Upper lobe of left lung (tissue), 6 donors: ENCODE data around the gene CXCR4. TPM values are rescaled to one million over a fixed set of nuclear protein-coding genes. Genes with fewer than 3 reads are reported as not detected.
"Not testable (repeated sequence)": the region's sequence is repeated elsewhere in the genome, so short reads cannot be mapped to it uniquely, and the experiment has no call there.

Experiments used
- ATAC-seq, 2 donors: fragments of 200-7000 bp; cut with Tn5 transposase; one replicate each; pipeline ENCODE4 v1.9.1; 2022; ENCODE audit warnings: mild to moderate bottlenecking in 2 of 2, moderate library complexity in 2 of 2; ENCODE audit not compliant: low FRiP score in 2 of 2
- DNase-seq, 2 donors: peaks; one replicate each; pipeline ENCODE4 v3.0.0-alpha.2; 2019 to 2020
- H3K27ac ChIP-seq, 4 donors: fragments of 200-600 bp; sonication (generic); one replicate each; pipeline ENCODE4 v1.5.1; 2016 to 2019
- H3K27me3 ChIP-seq, 4 donors: fragments of 200-600 bp; sonication (generic); one replicate each; pipeline ENCODE4 v1.5.1; 2017 to 2019
- H3K36me3 ChIP-seq, 4 donors: fragments of 200-600 bp; sonication (generic); one replicate each; pipeline ENCODE4 v1.5.1; 2016 to 2019
- H3K4me1 ChIP-seq, 4 donors: fragments of 200-600 bp; sonication (generic); one replicate each; pipeline ENCODE4 v1.5.1; 2018 to 2019
- H3K4me3 ChIP-seq, 4 donors: fragments of 200-600 bp; sonication (generic); one replicate each; pipeline ENCODE4 v1.5.1; 2017 to 2019; ENCODE audit warnings: mild to moderate bottlenecking in 2 of 4, moderate library complexity in 1 of 4
- H3K9me3 ChIP-seq, 4 donors: fragments of 200-600 bp; sonication (generic); one replicate each; pipeline ENCODE4 v1.5.1; 2018 to 2019
- EP300 ChIP-seq, 4 donors: sonication (generic); formaldehyde crosslinking; IDR thresholded peaks; one replicate each; pipeline ENCODE4 v1.5.1; 2017; ENCODE audit warnings: antibody characterized with exemption in 4 of 4, control low read depth in 2 of 4
- POLR2A ChIP-seq, 4 donors: fragments of 450-650 bp; IDR thresholded peaks; one replicate each; pipeline ENCODE4 v1.5.1; 2016 to 2017; ENCODE audit warnings: antibody characterized with exemption in 4 of 4, mild to moderate bottlenecking in 2 of 4
- POLR2AphosphoS5 ChIP-seq, 2 donors: sonication (generic); formaldehyde crosslinking; IDR thresholded peaks; one replicate each; pipeline ENCODE4 v1.5.1; 2017; ENCODE audit warnings: antibody characterized with exemption in 2 of 2
- WGBS, 2 donors: methylation state at CpG; one replicate each; pipeline ENCODE4 v1.1.5; 2017 to 2018; 5-methylcytosine and 5-hydroxymethylcytosine counted together
- total RNA-seq, 6 donors: library from RNA; depleted of rRNA in 4 of 6; stranded (reverse); fragments of >200 nt in 4 of 6; gene quantifications; one replicate each; pipeline versions ENCODE4 v1.1.0 to v1.2.1, GENCODE V29; 2016 to 2021
- TF ChIP-seq, protein P1 (sequence below), 6 experiments: fragments of 450-650 bp in 4 of 6; fragments of 200-600 bp in 2 of 6; sonication (generic) in 2 of 6; IDR thresholded peaks; one replicate each; pipeline ENCODE4 v1.5.1; 2016 to 2019; ENCODE audit warnings: antibody characterized with exemption in 6 of 6
- donor health status: DM: no; HTN: no; CAD: no; lungs with moderate emphysema.
- donor health status: DM: no; HTN: yes; CAD: no; lungs with severe emphysema.

CXCR4 gene
- total RNA-seq, 6 donors from 2014 or later, result 27.3 to 71.2 (median 56.6) TPM

DNA sequence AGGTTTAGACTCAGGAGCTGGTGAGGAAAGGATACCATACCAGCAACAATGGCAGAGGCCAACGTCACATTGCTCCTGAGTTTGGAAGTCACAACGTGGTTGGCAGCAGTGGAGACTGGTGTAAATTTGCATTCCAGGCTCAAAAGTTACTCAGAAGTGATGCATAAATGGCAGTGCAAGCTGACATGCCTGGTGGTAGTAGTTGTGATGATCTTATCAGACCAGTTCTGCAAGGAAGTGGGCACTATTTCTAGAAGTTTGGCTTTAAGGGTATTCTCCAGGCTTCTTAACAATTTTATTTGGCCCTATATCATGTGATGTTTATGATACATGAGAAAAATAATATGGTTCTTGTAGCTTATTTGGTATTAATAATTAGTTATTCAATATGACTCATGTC, 37.8 kb downstream of the CXCR4 start:
- Histone ChIP-seq H3K27ac (no peak overlapping the region), H3K4me3 (no peak overlapping the region), H3K4me1 (no peaks in the 10 kb centered on the region), H3K36me3 (no peaks in the 10 kb centered on the region), H3K27me3 (no peaks in the 10 kb centered on the region), H3K9me3 (peaks cover 0 to 5% (median 0%) of the 10 kb centered on the region in 4 donors)
- 84 to 94% methylated on average over 2 of the region's 2 CpGs for WGBS, 2 donors
- ATAC-seq (no peak), DNase-seq (no peak)
- no peak for TF ChIP-seq EP300 (IDR thresholded peaks at IDR 0.05)
- TF ChIP-seq, protein P1, sequence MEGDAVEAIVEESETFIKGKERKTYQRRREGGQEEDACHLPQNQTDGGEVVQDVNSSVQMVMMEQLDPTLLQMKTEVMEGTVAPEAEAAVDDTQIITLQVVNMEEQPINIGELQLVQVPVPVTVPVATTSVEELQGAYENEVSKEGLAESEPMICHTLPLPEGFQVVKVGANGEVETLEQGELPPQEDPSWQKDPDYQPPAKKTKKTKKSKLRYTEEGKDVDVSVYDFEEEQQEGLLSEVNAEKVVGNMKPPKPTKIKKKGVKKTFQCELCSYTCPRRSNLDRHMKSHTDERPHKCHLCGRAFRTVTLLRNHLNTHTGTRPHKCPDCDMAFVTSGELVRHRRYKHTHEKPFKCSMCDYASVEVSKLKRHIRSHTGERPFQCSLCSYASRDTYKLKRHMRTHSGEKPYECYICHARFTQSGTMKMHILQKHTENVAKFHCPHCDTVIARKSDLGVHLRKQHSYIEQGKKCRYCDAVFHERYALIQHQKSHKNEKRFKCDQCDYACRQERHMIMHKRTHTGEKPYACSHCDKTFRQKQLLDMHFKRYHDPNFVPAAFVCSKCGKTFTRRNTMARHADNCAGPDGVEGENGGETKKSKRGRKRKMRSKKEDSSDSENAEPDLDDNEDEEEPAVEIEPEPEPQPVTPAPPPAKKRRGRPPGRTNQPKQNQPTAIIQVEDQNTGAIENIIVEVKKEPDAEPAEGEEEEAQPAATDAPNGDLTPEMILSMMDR (IDR thresholded peaks at IDR 0.05), result no peak
- no peak for TF ChIP-seq POLR2A (IDR thresholded peaks at IDR 0.05)
- TF ChIP-seq POLR2AphosphoS5 (IDR thresholded peaks at IDR 0.05), result no peak

DNA sequence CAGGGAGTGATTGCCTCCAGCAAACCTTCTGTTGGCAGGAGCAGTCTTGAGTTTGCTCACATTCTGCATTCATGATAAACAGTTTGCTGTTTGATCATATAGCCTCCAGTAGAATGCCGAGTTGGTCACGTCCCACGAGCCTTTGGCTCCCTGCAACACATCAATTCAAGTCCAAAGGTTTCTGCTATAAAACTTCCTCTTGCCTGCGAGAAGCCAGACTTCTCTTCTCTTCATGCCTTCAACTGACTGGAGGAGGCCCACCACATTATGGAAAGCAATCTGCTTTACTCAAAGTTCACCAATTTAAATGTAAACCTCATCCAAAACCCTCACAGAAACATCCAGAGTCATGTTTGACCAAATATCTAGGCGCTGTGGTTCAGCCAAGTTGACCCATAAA, 40.8 kb downstream of the CXCR4 start:
- DNase-seq (no peak), ATAC-seq (no peak)
- Histone ChIP-seq H3K27ac (no peak overlapping the region), H3K4me3 (no peak overlapping the region), H3K36me3 (no peaks in the 10 kb centered on the region), H3K9me3 (peaks cover 0 to 5% (median 0%) of the 10 kb centered on the region in 4 donors), H3K27me3 (no peaks in the 10 kb centered on the region), H3K4me1 (no peaks in the 10 kb centered on the region)
- 95 to 100% methylated on average over 5 of the region's 5 CpGs for WGBS, 2 donors
- no peak for TF ChIP-seq POLR2AphosphoS5 (IDR thresholded peaks at IDR 0.05)
- TF ChIP-seq, protein P1 (IDR thresholded peaks at IDR 0.05), result no peak
- no peak for TF ChIP-seq EP300 (IDR thresholded peaks at IDR 0.05)
- TF ChIP-seq POLR2A (IDR thresholded peaks at IDR 0.05), result no peak

DNA sequence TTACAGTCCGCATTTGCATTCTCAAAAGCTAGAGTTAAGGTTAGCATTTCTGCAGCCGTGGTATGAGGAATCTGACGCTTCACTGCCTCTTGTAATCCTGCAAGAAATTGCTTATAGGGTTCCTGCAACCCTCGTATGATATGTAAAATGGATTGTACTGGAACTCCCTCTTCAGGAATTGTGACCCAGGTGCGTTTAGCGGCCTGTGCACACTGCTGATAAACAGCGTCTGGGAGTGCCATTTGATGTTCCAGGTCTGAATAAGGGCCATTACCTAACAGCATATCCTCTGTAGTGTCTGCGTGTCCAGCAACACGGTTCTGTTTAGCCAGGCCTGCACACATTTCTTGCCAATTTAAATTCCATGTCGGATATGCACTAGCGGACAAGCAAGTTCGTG, 42.5 kb downstream of the CXCR4 start:
- ATAC-seq (no peak), DNase-seq (no peak)
- Histone ChIP-seq H3K4me1 (no peaks in the 10 kb centered on the region), H3K36me3 (no peaks in the 10 kb centered on the region), H3K27ac (no peak overlapping the region), H3K4me3 (no peak overlapping the region), H3K27me3 (no peaks in the 10 kb centered on the region), H3K9me3 (peaks cover 0 to 5% (median 0%) of the 10 kb centered on the region in 4 donors)
- no peak for TF ChIP-seq EP300 (IDR thresholded peaks at IDR 0.05)
- TF ChIP-seq POLR2A (IDR thresholded peaks at IDR 0.05), result no peak
- TF ChIP-seq POLR2AphosphoS5 (IDR thresholded peaks at IDR 0.05), result no peak
- TF ChIP-seq, protein P1 (IDR thresholded peaks at IDR 0.05), result no peak
- WGBS, 2 donors, result 70 to 74% methylated on average over 10 to 12 of the region's 12 CpGs

DNA sequence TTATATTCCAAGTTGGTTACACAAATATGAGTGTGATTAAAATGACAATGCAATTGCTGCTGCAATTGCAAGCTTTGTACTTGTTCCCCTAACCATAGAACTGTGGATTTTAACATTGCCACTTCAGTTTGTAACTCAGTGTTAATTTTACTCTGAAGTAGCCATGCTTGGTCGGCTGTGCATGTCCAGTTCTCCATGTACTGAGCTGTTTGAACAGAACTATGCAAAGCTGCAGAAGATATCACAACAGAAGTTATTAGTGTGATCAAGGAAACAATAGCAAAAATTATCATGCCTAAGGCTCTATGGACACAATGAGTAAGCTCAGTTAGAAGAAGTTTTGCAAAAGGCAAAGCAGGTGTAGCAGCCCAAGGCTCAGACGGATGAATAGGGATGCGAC, 45.3 kb downstream of the CXCR4 start:
- no peaks in the 10 kb centered on the region for H3K4me1 ChIP-seq
- TF ChIP-seq, protein P1 (IDR thresholded peaks at IDR 0.05), result no peak
- TF ChIP-seq EP300 (IDR thresholded peaks at IDR 0.05), result no peak
- TF ChIP-seq POLR2AphosphoS5 (IDR thresholded peaks at IDR 0.05), result no peak
- no peak for TF ChIP-seq POLR2A (IDR thresholded peaks at IDR 0.05)
- no peaks in the 10 kb centered on the region for H3K27me3 ChIP-seq
- WGBS, 2 donors, result 93 to 94% methylated on average over 3 of the region's 3 CpGs
- ATAC-seq (no peak), DNase-seq (no peak)
- H3K27ac ChIP-seq, result no peak overlapping the region
- no peak overlapping the region for H3K4me3 ChIP-seq
- no peaks in the 10 kb centered on the region for H3K9me3 ChIP-seq
- H3K36me3 ChIP-seq, result no peaks in the 10 kb centered on the region

DNA sequence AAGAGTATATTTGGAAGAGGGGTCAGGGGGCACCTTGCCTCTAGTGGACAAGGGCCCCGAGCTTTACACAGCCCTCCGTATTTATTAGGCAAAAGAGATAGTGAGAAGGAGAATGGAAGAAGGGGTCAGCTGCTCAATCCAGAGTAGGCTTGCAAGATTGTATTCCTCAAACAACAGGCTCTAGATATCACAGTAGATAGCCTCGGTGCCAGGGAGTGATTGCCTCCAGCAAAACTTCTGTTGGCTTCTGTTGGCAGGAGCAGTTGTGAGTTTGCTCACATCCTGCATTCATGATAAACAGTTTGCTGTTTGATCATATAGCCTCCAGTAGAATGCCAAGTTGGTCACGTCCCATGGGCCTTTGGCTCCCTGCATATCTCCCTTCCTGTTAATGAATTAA, 46.1 kb downstream of the CXCR4 start:
- not testable (repeated sequence) for H3K4me1 ChIP-seq, H3K9me3 ChIP-seq, H3K27ac ChIP-seq, H3K27me3 ChIP-seq, H3K4me3 ChIP-seq, DNase-seq, H3K36me3 ChIP-seq, ATAC-seq
- 88 to 93% methylated on average over 4 of the region's 4 CpGs for WGBS, 2 donors
